ENCODE data around the gene JAKMIP2. TPM values are rescaled to one million over a fixed set of nuclear protein-coding genes. Genes with fewer than 3 reads are reported as not detected.

JAKMIP2 gene
- total RNA-seq, 3 donors from 2014 or later (not counting 1 experiment from before 2014, with no cell fraction given) = 12.2 to 16.1 (median 14.9) TPM

- Mint-ChIP-seq H3K4me3 (no peak overlapping the region), H3K4me1 (peaks cover 0 to 4% of the 10 kb centered on the region in 2 donors), H3K27ac (no peak overlapping the region), H3K36me3 (peaks cover 6% of the 10 kb centered on the region), H3K9me3 (no peaks in the 10 kb centered on the region), H3K27me3 (ENCODE audit: low read depth in 2 of 2) (no peaks in the 10 kb centered on the region)
- Histone ChIP-seq H3K27me3 (ENCODE audit: control insufficient read depth, insufficient read depth, low read length) (no peaks in the 10 kb centered on the region), H3K27ac (ENCODE audit: low read length) (no peak overlapping the region), H3K4me1 (ENCODE audit: control insufficient read depth, insufficient read depth, low read length) (no peaks in the 10 kb centered on the region), H3K36me3 (ENCODE audit: control insufficient read depth, insufficient read depth, low read length) (peaks cover 16% of the 10 kb centered on the region), H3K9me3 (ENCODE audit: control insufficient read depth, insufficient read depth, low read length) (no peaks in the 10 kb centered on the region), H3K4me3 (ENCODE audit: low read length) (no peak overlapping the region)
- no peak for TF ChIP-seq CTCF (IDR thresholded peaks at IDR 0.05)
- ATAC-seq (no peak), DNase-seq (no peak)
- WGBS (ENCODE audit: insufficient coverage) = 93% methylated on average over 4 of the region's 4 CpGs
- intact Hi-C loops (cut with micrococcal nuclease) = no loop called here
Measured at GRCh38 chr5:147674411-147674810, 108.1 kb downstream of the JAKMIP2 start.

DNA sequence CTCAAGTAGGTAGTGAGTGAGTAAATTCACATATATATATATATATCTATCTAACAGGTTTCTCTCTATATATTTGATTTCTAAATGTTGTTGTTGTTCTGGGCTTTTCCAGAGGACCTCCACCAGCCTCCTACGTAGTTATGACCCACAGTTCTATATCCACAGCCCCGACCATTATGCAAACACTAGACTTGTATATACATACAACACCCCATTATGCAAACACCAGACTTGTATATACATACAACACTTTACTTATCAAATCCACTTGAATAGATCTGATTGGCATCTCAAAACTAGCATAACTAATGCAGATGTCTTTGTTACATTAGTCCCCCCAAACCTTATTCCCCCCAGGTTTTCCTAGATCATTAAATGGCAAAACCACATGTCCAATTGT is 108.7 kb downstream of the JAKMIP2 start:
- DNase-seq (no peak), ATAC-seq (no peak)
- WGBS (ENCODE audit: insufficient coverage) = 67% methylated on average over 2 of the region's 2 CpGs
- no peaks in the 10 kb centered on the region for H3K9me3 Mint-ChIP-seq
- TF ChIP-seq CTCF (IDR thresholded peaks at IDR 0.05) = no peak
- no peak overlapping the region for H3K4me3 Mint-ChIP-seq
- H3K27ac Mint-ChIP-seq = no peak overlapping the region
- no peaks in the 10 kb centered on the region for H3K9me3 ChIP-seq (ENCODE audit: control insufficient read depth, insufficient read depth, low read length)
- no peaks in the 10 kb centered on the region for H3K27me3 ChIP-seq (ENCODE audit: control insufficient read depth, insufficient read depth, low read length)
- H3K4me1 ChIP-seq (ENCODE audit: control insufficient read depth, insufficient read depth, low read length) = no peaks in the 10 kb centered on the region
- no peak overlapping the region for H3K4me3 ChIP-seq (ENCODE audit: low read length)
- H3K27ac ChIP-seq (ENCODE audit: low read length) = no peak overlapping the region
- intact Hi-C loops (cut with micrococcal nuclease) = no loop called here
- peaks cover 17% of the 10 kb centered on the region for H3K36me3 ChIP-seq (ENCODE audit: control insufficient read depth, insufficient read depth, low read length)
- H3K36me3 Mint-ChIP-seq = peaks cover 6% of the 10 kb centered on the region
- H3K4me1 Mint-ChIP-seq = no peaks in the 10 kb centered on the region
- no peaks in the 10 kb centered on the region for H3K27me3 Mint-ChIP-seq (ENCODE audit: low read depth in 2 of 2)

GRCh38 chr5:147673266-147673665 is 109.3 kb downstream of the JAKMIP2 start:
- DNase-seq (no peak), ATAC-seq (no peak)
- Histone ChIP-seq H3K27ac (ENCODE audit: low read length) (no peak overlapping the region), H3K9me3 (ENCODE audit: control insufficient read depth, insufficient read depth, low read length) (no peaks in the 10 kb centered on the region), H3K27me3 (ENCODE audit: control insufficient read depth, insufficient read depth, low read length) (no peaks in the 10 kb centered on the region), H3K4me1 (ENCODE audit: control insufficient read depth, insufficient read depth, low read length) (no peaks in the 10 kb centered on the region), H3K4me3 (ENCODE audit: low read length) (no peak overlapping the region), H3K36me3 (ENCODE audit: control insufficient read depth, insufficient read depth, low read length) (peaks cover 17% of the 10 kb centered on the region)
- intact Hi-C loops (cut with micrococcal nuclease) = no loop called here
- H3K4me3 Mint-ChIP-seq = no peak overlapping the region
- no peak overlapping the region for H3K27ac Mint-ChIP-seq
- WGBS (ENCODE audit: insufficient coverage) = 91% methylated on average over 3 of the region's 3 CpGs
- no peak for TF ChIP-seq CTCF (IDR thresholded peaks at IDR 0.05)
- H3K9me3 Mint-ChIP-seq = no peaks in the 10 kb centered on the region
- H3K36me3 Mint-ChIP-seq = peaks cover 6% of the 10 kb centered on the region
- no peaks in the 10 kb centered on the region for H3K27me3 Mint-ChIP-seq (ENCODE audit: low read depth in 2 of 2)
- H3K4me1 Mint-ChIP-seq = no peaks in the 10 kb centered on the region

DNA sequence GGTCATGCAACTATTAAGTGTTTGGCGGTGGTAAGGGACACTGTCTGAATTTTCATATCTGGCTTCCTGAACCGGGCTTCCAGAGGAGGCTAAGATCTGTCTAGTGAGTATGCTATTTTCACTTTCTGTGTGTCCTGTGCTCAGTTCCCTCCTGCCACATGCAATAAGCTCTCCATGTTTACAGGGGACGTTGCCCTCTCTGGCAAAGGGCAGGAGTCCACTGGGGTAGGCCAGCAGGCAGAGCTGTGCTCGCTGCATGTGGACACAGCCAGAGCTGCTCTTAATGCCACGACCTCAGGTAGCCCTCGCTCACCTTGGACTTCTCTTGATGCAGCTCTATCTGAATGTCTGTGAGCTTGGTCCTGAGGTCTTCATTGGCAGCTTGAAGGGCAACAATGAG is 111.2 kb downstream of the JAKMIP2 start:
- Histone ChIP-seq H3K4me3 (ENCODE audit: low read length) (no peak overlapping the region), H3K27ac (ENCODE audit: low read length) (no peak overlapping the region), H3K4me1 (ENCODE audit: control insufficient read depth, insufficient read depth, low read length) (no peaks in the 10 kb centered on the region), H3K36me3 (ENCODE audit: control insufficient read depth, insufficient read depth, low read length) (peaks cover 19% of the 10 kb centered on the region), H3K9me3 (ENCODE audit: control insufficient read depth, insufficient read depth, low read length) (no peaks in the 10 kb centered on the region), H3K27me3 (ENCODE audit: control insufficient read depth, insufficient read depth, low read length) (no peaks in the 10 kb centered on the region)
- DNase-seq = no peak
- intact Hi-C loops (cut with micrococcal nuclease) = no loop called here
- 85% methylated on average over 6 of the region's 6 CpGs for WGBS (ENCODE audit: insufficient coverage)
- no peaks in the 10 kb centered on the region for H3K9me3 Mint-ChIP-seq
- H3K36me3 Mint-ChIP-seq = peaks cover 11% of the 10 kb centered on the region
- no peak for TF ChIP-seq CTCF (IDR thresholded peaks at IDR 0.05)
- ATAC-seq = no peak
- no peak overlapping the region for H3K27ac Mint-ChIP-seq
- no peak overlapping the region for H3K4me3 Mint-ChIP-seq
- H3K4me1 Mint-ChIP-seq = no peaks in the 10 kb centered on the region
- no peaks in the 10 kb centered on the region for H3K27me3 Mint-ChIP-seq (ENCODE audit: low read depth in 2 of 2)
